H1 (cell line): Measurements from ENCODE around the gene WDR48. TPM values are rescaled to one million over a fixed set of nuclear protein-coding genes. Genes with fewer than 3 reads are reported as not detected.

Source experiments
- BCL11A ChIP-seq, 2 experiments: IDR thresholded peaks; one replicate each; pipeline ENCODE4 v1.6.1; 2011; ENCODE audit warnings: low read depth in 2 of 2, low read length in 2 of 2, mild to moderate bottlenecking in 2 of 2
- CHD1 ChIP-seq: IDR thresholded peaks from 2 replicates; pipeline ENCODE4 v1.6.1; 2012; ENCODE audit warnings: low read depth, low read length, improper control_type of control experiment
- CTBP2 ChIP-seq: IDR thresholded peaks from 2 replicates; pipeline ENCODE4 v1.7.0; 2011; ENCODE audit warnings: borderline replicate concordance, mild to moderate bottlenecking, moderate library complexity, mixed read lengths, low read length; ENCODE audit not compliant: insufficient read depth, insufficient read length
- JUND ChIP-seq: IDR thresholded peaks from 2 replicates; pipeline ENCODE4 v1.6.1; 2011; ENCODE audit warnings: mild to moderate bottlenecking, improper control_type of control experiment, low read length
- PHF8 ChIP-seq: fragments of 200-600 bp; sonication (generic); conservative IDR thresholded peaks from 2 replicates; pipeline ENCODE4 v1.7.1; 2012; ENCODE audit warnings: low read depth, mild to moderate bottlenecking, inconsistent platforms, low read length, moderate library complexity
- POLR2A ChIP-seq, 2 experiments: IDR thresholded peaks; 1 replicate in 1 of 2; 2 replicates in 1 of 2; pipeline ENCODE4 v1.6.1; 2011; ENCODE audit warnings: low read depth in 2 of 2, low read length in 2 of 2, mild to moderate bottlenecking in 2 of 2; ENCODE audit errors: control extremely low read depth in 1 of 2
- POLR2AphosphoS5 ChIP-seq: IDR thresholded peaks from 2 replicates; pipeline ENCODE4 v1.6.1; 2011; ENCODE audit warnings: low read depth, low read length
- SIX5 ChIP-seq: IDR thresholded peaks from 2 replicates; pipeline ENCODE4 v1.6.1; 2011; ENCODE audit warnings: mild to moderate bottlenecking, low read depth, low read length
- TAF1 ChIP-seq: IDR thresholded peaks from 2 replicates; pipeline ENCODE4 v1.6.1; 2011; ENCODE audit warnings: mild to moderate bottlenecking, low read depth, low read length
- polyA plus RNA-seq, 7 experiments: library from polyadenylated mRNA; depleted of rRNA in 3 of 7; stranded (reverse) in 5 of 7; unstranded in 2 of 7; fragments of >200 nt in 5 of 7; fragments of 200-250 nt in 2 of 7; gene quantifications; 1 replicate in 5 of 7; 2 replicates in 1 of 7; 4 replicates in 1 of 7; pipeline versions ENCODE4 v1.2.1 to v1.2.3, GENCODE V29; 2011 to 2013; ENCODE audit warnings: missing spikeins in 2 of 7, mixed read lengths in 2 of 7
- total RNA-seq: library from RNA; stranded (reverse); fragmentation: NEBNext Ultra II Directional; extraction: Animal tissue kit (Norgen Biotek cat#: 25700); gene quantifications from 2 replicates; pipeline ENCODE4 v1.2.1, GENCODE V29; 2021

WDR48 gene
- total and polyA plus RNA-seq, 2 of the 8 experiments (the other 6 are each of a cell fraction or from before 2014, with no cell fraction given): 21.2 to 54.1 TPM

DNA sequence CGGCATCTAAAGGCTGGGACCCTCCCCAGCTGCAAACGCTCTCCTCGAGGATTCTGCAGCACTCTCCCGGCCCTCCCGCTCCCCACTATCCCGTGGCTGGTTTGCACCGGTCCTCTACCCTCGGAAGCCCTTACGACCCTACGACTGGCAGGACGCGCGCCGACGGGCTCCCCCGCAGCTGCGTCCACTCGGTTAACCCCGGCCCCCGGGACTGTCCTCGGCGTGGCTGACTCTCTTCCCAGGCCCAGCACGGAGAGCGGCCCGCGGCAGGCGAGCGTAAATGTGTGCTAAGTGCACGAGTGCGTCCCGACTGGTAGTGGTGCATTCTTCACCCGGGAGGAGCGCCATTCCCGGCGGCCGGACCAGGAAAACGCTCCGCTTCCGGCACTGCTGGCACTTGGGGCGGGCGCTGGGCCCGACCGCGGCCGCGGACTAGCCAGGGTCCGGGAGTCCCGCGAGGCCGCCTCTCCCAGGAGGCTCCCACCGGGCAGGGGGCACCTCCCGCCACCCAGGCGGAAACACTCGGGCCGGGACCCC lies 55.1 kb downstream of the WDR48 start (continued):
- peak; percentile 62; the same call in 1 of the 2 replicates for TF ChIP-seq TAF1
- TF ChIP-seq CTBP2: peak; percentile 56
- TF ChIP-seq POLR2A (IDR thresholded peaks at IDR 0.05; ENCODE audit: control extremely low read depth in 1 of 2, low read depth in 2 of 2, low read length in 2 of 2): peak in 1 of 2 experiments; percentile 28; a peak in 1 of 3 replicates
- TF ChIP-seq POLR2AphosphoS5: no peak
- no peak for TF ChIP-seq CHD1
- TF ChIP-seq SIX5: no peak
- no peak for TF ChIP-seq JUND
- peak; percentile 54; the same call in 1 of the 2 replicates for TF ChIP-seq PHF8
- TF ChIP-seq BCL11A (IDR thresholded peaks at IDR 0.05; ENCODE audit: low read depth in 2 of 2, low read length in 2 of 2): no peak
- TF ChIP-seq, all 59 proteins: peak for 7
